Measurements from ENCODE around the gene C8B. TPM values are rescaled to one million over a fixed set of nuclear protein-coding genes. Genes with fewer than 3 reads are reported as not detected.

The C8B gene
- polyA plus RNA-seq (2013, experiment 1 of 2), result not detected
- polyA plus RNA-seq (2013, experiment 2 of 2), result not detected

DNA sequence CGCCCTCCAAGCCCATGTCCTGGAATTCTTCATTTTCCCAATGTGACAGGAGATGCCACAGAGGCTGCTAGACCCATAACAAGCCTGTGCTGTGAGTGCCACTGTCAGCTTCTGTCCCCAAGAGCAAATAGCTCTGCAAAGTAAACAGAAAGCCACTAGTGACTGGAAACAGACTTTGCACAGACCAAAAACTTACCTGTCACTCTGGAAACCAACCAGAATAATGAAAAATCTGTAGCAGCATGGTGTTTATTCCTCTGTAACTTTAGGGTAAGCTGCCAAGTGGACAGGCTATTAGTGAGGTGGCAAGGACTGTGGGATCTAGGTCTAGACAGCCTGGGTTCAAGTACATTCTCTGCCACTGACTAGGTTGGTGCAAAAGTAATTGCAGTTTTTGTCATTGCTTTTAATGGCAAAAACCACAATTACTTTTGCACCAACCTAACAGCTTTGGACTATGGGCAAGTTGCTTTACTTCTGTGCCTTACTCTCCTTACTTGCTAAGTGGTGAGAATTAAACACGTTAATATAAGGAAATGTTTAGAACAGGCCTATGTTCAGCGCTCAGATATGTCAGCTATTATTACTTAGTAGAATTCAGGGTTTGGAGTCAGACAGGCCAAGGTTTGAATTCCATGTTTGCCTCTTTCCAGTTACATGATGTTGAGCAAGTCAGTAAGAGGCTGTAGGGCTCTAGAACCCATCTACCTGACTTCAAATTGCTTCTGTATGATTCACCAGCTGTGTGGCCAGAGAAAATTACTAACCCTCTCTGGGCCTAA, at the start of gene C8B:
C8B (minus strand) TSS at position 100 of the 782 bp plus-strand sequence; CDS start at position 33, 67 bp downstream.
- WGBS, 2 experiments (ENCODE audit: insufficient coverage in 2 of 2), result 95 to 96% methylated on average over 2 to 3 of the region's 3 CpGs
- Histone ChIP-seq H3K36me3 (ENCODE audit: control insufficient read depth, insufficient read depth, low read length) (no peaks in the 10 kb centered on the region), H3K4me3 (ENCODE audit: extremely low read depth, insufficient read depth, low read length, poor library complexity, severe bottlenecking) (no peak within 1 kb of the TSS), H3K27ac (ENCODE audit: low read depth, low read length, severe bottlenecking) (no peak within 1 kb of the TSS), H3K4me1 (ENCODE audit: control insufficient read depth, insufficient read depth, low read length, poor library complexity, severe bottlenecking) (no peaks in the 10 kb centered on the region), H3K9me3 (ENCODE audit: control insufficient read depth, low read length) (no peaks in the 10 kb centered on the region)

DNA sequence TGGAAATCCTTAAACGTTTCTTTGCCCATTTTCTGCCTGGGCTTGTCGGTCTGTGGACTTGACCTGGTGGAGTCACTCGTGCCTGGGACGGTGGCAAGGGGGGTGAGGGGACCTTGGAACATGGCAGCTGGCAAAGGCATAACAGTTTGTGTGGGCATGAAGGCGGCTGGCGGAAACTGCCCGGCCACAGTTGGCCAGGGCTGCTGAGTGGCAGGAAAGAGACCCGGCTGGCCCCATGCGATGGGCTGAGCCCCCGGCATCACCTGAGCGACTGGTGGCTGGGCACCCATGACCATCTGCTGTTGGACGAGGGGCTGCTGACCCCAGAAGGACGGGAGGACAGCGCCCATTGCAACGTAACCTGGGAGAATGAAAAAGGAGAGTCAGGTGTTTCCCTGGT, 49.3 kb upstream of the C8B start:
- Histone ChIP-seq H3K4me3 (ENCODE audit: extremely low read depth, insufficient read depth, low read length, poor library complexity, severe bottlenecking) (no peak overlapping the region), H3K4me1 (ENCODE audit: control insufficient read depth, insufficient read depth, low read length, poor library complexity, severe bottlenecking) (peaks cover 5% of the 10 kb centered on the region), H3K36me3 (ENCODE audit: control insufficient read depth, insufficient read depth, low read length) (no peaks in the 10 kb centered on the region), H3K27ac (ENCODE audit: low read depth, low read length, severe bottlenecking) (no peak overlapping the region), H3K9me3 (ENCODE audit: control insufficient read depth, low read length) (no peaks in the 10 kb centered on the region)
- WGBS, 2 experiments (ENCODE audit: insufficient coverage in 2 of 2), result 95 to 96% methylated on average over 14 to 15 of the region's 15 CpGs

DNA sequence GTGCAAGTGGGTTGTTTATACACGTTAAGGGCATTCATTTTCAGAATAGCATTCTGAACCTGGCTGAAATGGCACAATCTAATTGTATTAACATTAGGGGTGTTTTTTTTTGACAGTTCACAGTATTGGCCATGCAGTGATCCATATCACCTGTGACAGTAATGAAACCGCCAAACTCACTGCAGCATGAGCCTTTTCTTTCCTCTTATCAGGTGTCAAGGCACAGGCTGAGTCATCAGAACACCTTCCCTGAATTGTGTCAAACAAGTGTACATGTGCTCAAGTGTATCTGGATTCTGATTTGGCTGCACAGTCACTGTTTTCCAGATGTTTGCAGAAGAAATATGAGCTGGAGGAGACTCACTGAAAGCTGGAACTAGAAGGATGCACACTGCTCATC, 47.7 kb upstream of the C8B start:
- Histone ChIP-seq H3K4me1 (ENCODE audit: control insufficient read depth, insufficient read depth, low read length, poor library complexity, severe bottlenecking) (peaks cover 5% of the 10 kb centered on the region), H3K27ac (ENCODE audit: low read depth, low read length, severe bottlenecking) (no peak overlapping the region), H3K36me3 (ENCODE audit: control insufficient read depth, insufficient read depth, low read length) (no peaks in the 10 kb centered on the region), H3K4me3 (ENCODE audit: extremely low read depth, insufficient read depth, low read length, poor library complexity, severe bottlenecking) (no peak overlapping the region), H3K9me3 (ENCODE audit: control insufficient read depth, low read length) (no peaks in the 10 kb centered on the region)
- whole genome bisulfite sequencing, 2 experiments (ENCODE audit: insufficient coverage in 2 of 2), result 76 to 88% methylated on average over 2 of the region's 2 CpGs

DNA sequence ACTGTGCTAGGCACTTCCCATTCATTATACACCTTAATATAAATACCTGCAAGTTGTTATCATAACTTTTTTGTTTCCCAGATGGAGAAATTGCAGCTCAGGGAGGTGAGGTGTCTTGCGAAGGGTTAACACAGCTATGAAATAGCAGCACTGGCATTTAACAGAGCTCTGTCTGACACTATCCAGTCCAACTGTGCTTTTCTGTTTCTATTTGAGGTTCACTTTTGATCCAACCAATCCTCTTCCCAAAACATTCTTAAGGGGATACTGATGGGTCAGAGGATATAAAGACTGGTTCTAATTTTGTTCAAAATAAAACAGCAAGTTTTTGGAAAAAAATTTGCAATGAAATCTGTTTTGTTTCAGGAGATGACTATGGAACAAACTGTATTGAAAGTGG, 46.5 kb upstream of the C8B start:
- Histone ChIP-seq H3K36me3 (ENCODE audit: control insufficient read depth, insufficient read depth, low read length) (no peaks in the 10 kb centered on the region), H3K4me3 (ENCODE audit: extremely low read depth, insufficient read depth, low read length, poor library complexity, severe bottlenecking) (no peak overlapping the region), H3K27ac (ENCODE audit: low read depth, low read length, severe bottlenecking) (no peak overlapping the region), H3K9me3 (ENCODE audit: control insufficient read depth, low read length) (no peaks in the 10 kb centered on the region), H3K4me1 (ENCODE audit: control insufficient read depth, insufficient read depth, low read length, poor library complexity, severe bottlenecking) (peaks cover 5% of the 10 kb centered on the region)
- WGBS, 2 experiments (ENCODE audit: insufficient coverage in 2 of 2), result 100% methylated on average over 1 of the region's 1 CpG

DNA sequence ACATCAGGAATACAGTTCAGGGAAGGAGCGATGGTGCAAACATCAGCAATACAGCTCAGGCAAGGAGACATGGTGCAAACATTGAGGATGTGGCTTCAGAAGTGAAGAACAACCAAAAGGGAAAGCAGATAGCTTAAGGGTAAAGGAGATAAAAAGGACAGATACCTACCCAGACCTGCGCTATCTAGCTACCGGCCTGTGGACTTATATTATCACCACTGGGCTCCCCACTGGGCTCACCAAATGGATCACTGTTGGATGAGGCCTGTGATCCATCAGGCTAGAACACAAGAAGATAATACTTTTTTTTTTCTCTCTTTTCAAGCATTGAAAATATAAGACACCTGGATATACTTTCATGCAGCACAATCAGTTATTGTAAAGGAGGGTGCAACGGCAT, 44.7 kb upstream of the C8B start:
- H3K4me3 ChIP-seq (ENCODE audit: extremely low read depth, insufficient read depth, low read length, poor library complexity, severe bottlenecking), result no peak overlapping the region
- H3K4me1 ChIP-seq (ENCODE audit: control insufficient read depth, insufficient read depth, low read length, poor library complexity, severe bottlenecking), result no peaks in the 10 kb centered on the region
- H3K36me3 ChIP-seq (ENCODE audit: control insufficient read depth, insufficient read depth, low read length), result no peaks in the 10 kb centered on the region
- H3K9me3 ChIP-seq (ENCODE audit: control insufficient read depth, low read length), result no peaks in the 10 kb centered on the region
- no peak overlapping the region for H3K27ac ChIP-seq (ENCODE audit: low read depth, low read length, severe bottlenecking)
- 86 to 100% methylated on average over 1 to 4 of the region's 4 CpGs for WGBS, 2 experiments (ENCODE audit: insufficient coverage in 2 of 2)

DNA sequence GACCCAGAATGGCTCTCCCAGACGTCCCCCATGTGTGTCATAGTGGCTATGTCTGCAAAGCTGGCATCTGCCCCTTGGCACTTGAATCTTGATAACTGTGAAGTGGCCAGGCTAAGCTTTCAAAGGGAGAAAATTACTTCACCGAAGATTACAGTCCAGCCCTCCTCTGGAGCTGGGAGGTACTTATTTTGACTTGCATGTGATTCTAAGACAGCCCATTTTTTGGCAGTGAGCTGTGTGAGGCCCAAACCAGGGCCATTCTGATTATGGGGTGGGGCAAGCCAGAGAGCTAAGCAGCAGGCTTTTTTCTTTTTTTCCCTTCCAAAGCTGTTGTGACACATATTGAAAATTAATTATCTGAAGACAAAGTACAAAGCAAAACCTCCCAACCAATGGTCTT, 42.1 kb upstream of the C8B start:
- Histone ChIP-seq H3K9me3 (ENCODE audit: control insufficient read depth, low read length) (no peaks in the 10 kb centered on the region), H3K4me3 (ENCODE audit: extremely low read depth, insufficient read depth, low read length, poor library complexity, severe bottlenecking) (no peak overlapping the region)
- 75 to 83% methylated on average over 1 to 2 of the region's 2 CpGs for WGBS, 2 experiments (ENCODE audit: insufficient coverage in 2 of 2)

DNA sequence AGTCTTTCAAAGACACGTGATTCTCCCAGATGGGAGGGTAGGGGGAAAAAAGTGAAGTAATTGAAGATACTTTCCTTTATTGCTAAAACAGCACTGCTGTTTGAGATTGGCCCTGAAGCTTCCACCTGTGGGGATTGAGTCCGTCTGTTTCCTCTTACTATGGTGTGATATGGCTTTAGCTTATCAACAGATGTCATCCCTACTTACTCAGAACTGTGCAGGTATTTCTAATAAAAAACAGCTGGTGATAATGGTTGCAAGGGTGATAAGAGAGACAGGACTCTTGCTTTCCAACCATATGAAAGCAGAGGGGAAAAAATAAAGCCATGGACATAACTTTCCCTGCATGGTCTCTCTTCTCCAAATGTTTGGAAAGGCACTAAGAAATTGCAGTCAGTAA, 41.7 kb upstream of the C8B start:
- Histone ChIP-seq H3K4me3 (ENCODE audit: extremely low read depth, insufficient read depth, low read length, poor library complexity, severe bottlenecking) (no peak overlapping the region), H3K4me1 (ENCODE audit: control insufficient read depth, insufficient read depth, low read length, poor library complexity, severe bottlenecking) (no peaks in the 10 kb centered on the region), H3K9me3 (ENCODE audit: control insufficient read depth, low read length) (no peaks in the 10 kb centered on the region), H3K36me3 (ENCODE audit: control insufficient read depth, insufficient read depth, low read length) (no peaks in the 10 kb centered on the region), H3K27ac (ENCODE audit: low read depth, low read length, severe bottlenecking) (no peak overlapping the region)
- 100% methylated on average over 1 of the region's 2 CpGs; no CpG with 5 or more reads in 1 of the 2 experiments for WGBS, 2 experiments (ENCODE audit: insufficient coverage in 2 of 2)

More for the DNA sequence above, 42.1 kb upstream of the C8B start:
- Histone ChIP-seq H3K27ac (ENCODE audit: low read depth, low read length, severe bottlenecking) (no peak overlapping the region), H3K4me1 (ENCODE audit: control insufficient read depth, insufficient read depth, low read length, poor library complexity, severe bottlenecking) (no peaks in the 10 kb centered on the region), H3K36me3 (ENCODE audit: control insufficient read depth, insufficient read depth, low read length) (no peaks in the 10 kb centered on the region)

DNA sequence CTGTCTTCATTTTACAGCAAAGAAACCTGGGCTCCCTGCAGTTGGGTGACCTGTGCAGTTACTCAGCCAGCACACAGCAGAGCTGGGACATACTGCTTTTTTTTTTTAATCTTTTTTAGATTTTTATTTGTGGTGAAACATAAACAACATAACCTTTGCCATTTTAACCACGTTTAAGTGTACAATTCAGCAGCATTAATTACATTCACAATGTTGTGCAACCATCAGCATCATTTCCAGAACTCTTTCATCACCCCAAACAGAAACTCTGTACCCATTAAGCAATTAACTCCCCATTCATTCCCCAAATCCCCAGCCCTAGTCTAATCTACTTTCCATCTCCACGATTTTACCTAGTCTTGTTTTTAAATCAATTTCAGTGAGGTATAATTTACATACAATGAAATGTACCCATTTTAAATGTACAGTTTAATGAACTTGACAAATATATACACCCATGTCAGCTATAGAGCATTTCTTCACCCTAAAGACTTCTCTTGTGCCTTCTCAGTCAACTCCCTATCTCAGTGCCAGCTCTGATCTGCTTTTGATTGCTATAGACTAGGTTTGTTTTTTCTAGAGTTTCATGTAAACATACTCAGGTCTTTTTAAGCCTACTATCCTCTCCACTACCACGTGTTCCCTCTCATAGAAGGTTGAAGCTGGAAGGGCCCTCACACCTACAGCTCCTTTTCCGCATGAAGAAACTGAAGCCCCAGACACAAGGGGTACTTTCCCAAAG, 37.8 kb upstream of the C8B start:
- 60 to 88% methylated on average over 1 to 3 of the region's 4 CpGs for WGBS, 2 experiments (ENCODE audit: insufficient coverage in 2 of 2)
- Histone ChIP-seq H3K4me3 (ENCODE audit: extremely low read depth, insufficient read depth, low read length, poor library complexity, severe bottlenecking) (no peak overlapping the region), H3K9me3 (ENCODE audit: control insufficient read depth, low read length) (no peaks in the 10 kb centered on the region), H3K4me1 (ENCODE audit: control insufficient read depth, insufficient read depth, low read length, poor library complexity, severe bottlenecking) (no peaks in the 10 kb centered on the region), H3K27ac (ENCODE audit: low read depth, low read length, severe bottlenecking) (no peak overlapping the region), H3K36me3 (ENCODE audit: control insufficient read depth, insufficient read depth, low read length) (no peaks in the 10 kb centered on the region)

DNA sequence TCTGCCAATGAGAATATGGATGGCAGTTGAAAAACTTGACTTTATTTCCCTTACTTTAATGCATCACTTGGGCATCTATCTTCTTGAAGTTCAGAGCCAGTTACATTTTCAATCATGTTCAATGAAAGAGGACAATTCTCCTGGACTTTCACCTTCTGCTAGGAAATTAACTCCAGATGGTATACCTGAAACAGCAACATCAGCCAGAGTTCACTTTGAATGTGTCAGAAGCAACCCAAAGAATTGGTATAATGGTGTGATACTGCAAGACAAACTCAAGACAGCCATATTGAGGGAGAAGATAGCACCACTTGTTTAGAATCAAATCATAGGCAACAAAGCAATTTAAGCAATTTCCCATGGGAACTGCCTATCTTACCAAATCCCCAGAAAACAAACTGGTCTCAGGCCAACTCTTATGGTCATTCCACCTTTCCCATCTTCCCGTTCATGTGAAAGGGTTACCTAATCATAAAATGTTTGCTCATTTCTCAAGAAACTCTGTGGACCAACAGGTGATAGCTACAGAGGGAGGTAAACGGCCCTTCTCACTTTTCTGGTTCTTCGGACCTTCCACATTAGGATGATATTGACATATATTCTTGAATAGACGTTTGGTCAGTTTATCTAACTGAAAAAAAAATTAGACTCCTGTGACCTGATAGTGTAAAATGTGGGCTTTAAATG, 29.7 kb upstream of the C8B start:
- H3K4me1 ChIP-seq (ENCODE audit: control insufficient read depth, insufficient read depth, low read length, poor library complexity, severe bottlenecking), result no peaks in the 10 kb centered on the region
- no peak overlapping the region for H3K4me3 ChIP-seq (ENCODE audit: extremely low read depth, insufficient read depth, low read length, poor library complexity, severe bottlenecking)
- 100% methylated on average over 1 of the region's 4 CpGs; no CpG with 5 or more reads in 1 of the 2 experiments for WGBS, 2 experiments (ENCODE audit: insufficient coverage in 2 of 2)
- no peak overlapping the region for H3K27ac ChIP-seq (ENCODE audit: low read depth, low read length, severe bottlenecking)
- no peaks in the 10 kb centered on the region for H3K9me3 ChIP-seq (ENCODE audit: control insufficient read depth, low read length)
- H3K36me3 ChIP-seq (ENCODE audit: control insufficient read depth, insufficient read depth, low read length), result no peaks in the 10 kb centered on the region

DNA sequence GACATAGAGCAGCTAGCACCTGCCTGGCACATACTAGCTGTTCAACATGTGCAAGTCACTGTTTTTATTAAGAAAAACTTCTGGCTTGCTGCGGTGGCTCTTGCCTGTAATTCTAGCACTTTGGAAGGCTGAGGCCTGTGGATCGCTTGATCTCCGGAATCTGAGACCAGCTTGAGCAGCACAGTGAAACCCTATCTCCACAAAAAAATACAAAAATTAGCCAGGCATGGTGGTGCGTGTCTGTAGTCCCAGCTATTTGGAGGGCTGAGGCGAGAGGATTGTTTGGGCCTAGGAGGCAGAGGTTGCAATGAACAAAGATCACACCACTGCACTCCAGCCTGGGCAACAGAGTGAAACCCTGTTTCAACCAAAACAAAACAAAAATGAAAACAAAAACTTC, 27.7 kb upstream of the C8B start:
- Histone ChIP-seq H3K36me3 (ENCODE audit: control insufficient read depth, insufficient read depth, low read length) (no peaks in the 10 kb centered on the region), H3K4me1 (ENCODE audit: control insufficient read depth, insufficient read depth, low read length, poor library complexity, severe bottlenecking) (no peaks in the 10 kb centered on the region), H3K27ac (ENCODE audit: low read depth, low read length, severe bottlenecking) (no peak overlapping the region), H3K9me3 (ENCODE audit: control insufficient read depth, low read length) (no peaks in the 10 kb centered on the region), H3K4me3 (ENCODE audit: extremely low read depth, insufficient read depth, low read length, poor library complexity, severe bottlenecking) (no peak overlapping the region)
- 96 to 100% methylated on average over 1 to 5 of the region's 5 CpGs for WGBS, 2 experiments (ENCODE audit: insufficient coverage in 2 of 2)

All from mesodermal cell (in vitro differentiated cells).